ENCODE results near the gene FBLL1.

The FBLL1 gene

GRCh38 chr5:168579488-168580226 lies 50.6 kb downstream of the FBLL1 start:
- Histone ChIP-seq H3K9me2 (replicated peaks; ENCODE audit: insufficient read depth, low read length) (no peaks in the 10 kb centered on the region), H3K79me2 (ENCODE audit: insufficient read depth, low read length) (peaks cover 45% of the 10 kb centered on the region), H3K4me2 (ENCODE audit: low read depth, low read length, poor library complexity, severe bottlenecking) (peak overlapping the region; percentile 95), H3F3A (ENCODE audit: insufficient read depth) (no peaks in the 10 kb centered on the region), H3K4me3 (ENCODE audit: insufficient read depth, low read length, poor library complexity, severe bottlenecking) (peak overlapping the region; percentile 98), H3K9me3 (ENCODE audit: insufficient read depth, low read length) (no peaks in the 10 kb centered on the region), H3K9ac (ENCODE audit: low read length) (peak overlapping the region; percentile 89), H3K36me3 (ENCODE audit: low read length) (peaks cover 20% of the 10 kb centered on the region; the same call in 1 of the 2 replicates), H4K20me1 (ENCODE audit: low read depth, low read length) (peaks cover 36% of the 10 kb centered on the region), H2AFZ (ENCODE audit: low read depth, low read length, severe bottlenecking) (peak overlapping the region; percentile 13), H3K27me3 (ENCODE audit: low read length) (no peaks in the 10 kb centered on the region), H3K27ac (ENCODE audit: low read depth, low read length) (peak overlapping the region; percentile 83)
- TF ChIP-seq EZH2phosphoT487 (conservative IDR thresholded peaks at IDR 0.05; ENCODE audit: low read length) (no peak), CTCF (IDR thresholded peaks at IDR 0.05; ENCODE audit: insufficient read depth, low read length, poor library complexity, severe bottlenecking) (no peak)

GRCh38 chr5:168580227-168580508 lies 51.1 kb downstream of the FBLL1 start:
- Histone ChIP-seq H2AFZ (ENCODE audit: low read depth, low read length, severe bottlenecking) (peak overlapping the region; percentile 13), H3K27me3 (ENCODE audit: low read length) (no peaks in the 10 kb centered on the region), H3K79me2 (ENCODE audit: insufficient read depth, low read length) (peaks cover 40% of the 10 kb centered on the region), H3K4me2 (ENCODE audit: low read depth, low read length, poor library complexity, severe bottlenecking) (peak overlapping the region; percentile 71), H3K4me3 (ENCODE audit: insufficient read depth, low read length, poor library complexity, severe bottlenecking) (peak overlapping the region; percentile 49), H3F3A (ENCODE audit: insufficient read depth) (no peaks in the 10 kb centered on the region), H3K9me2 (replicated peaks; ENCODE audit: insufficient read depth, low read length) (no peaks in the 10 kb centered on the region), H3K36me3 (ENCODE audit: low read length) (peaks cover 15% of the 10 kb centered on the region; the same call in 1 of the 2 replicates), H3K27ac (ENCODE audit: low read depth, low read length) (peak overlapping the region; percentile 77), H3K9ac (ENCODE audit: low read length) (peak overlapping the region; percentile 89), H3K9me3 (ENCODE audit: insufficient read depth, low read length) (no peaks in the 10 kb centered on the region), H4K20me1 (ENCODE audit: low read depth, low read length) (peaks cover 31% of the 10 kb centered on the region)
- TF ChIP-seq CTCF (IDR thresholded peaks at IDR 0.05; ENCODE audit: insufficient read depth, low read length, poor library complexity, severe bottlenecking) (no peak), EZH2phosphoT487 (conservative IDR thresholded peaks at IDR 0.05; ENCODE audit: low read length) (no peak)
